ENCODE results near the gene MYO18B. TPM values are rescaled to one million over a fixed set of nuclear protein-coding genes. Genes with fewer than 3 reads are reported as not detected.

Gene MYO18B
- total and polyA plus RNA-seq, 2 donors (not counting 3 experiments of a cell fraction or from before 2014, with no cell fraction given): 0.01 TPM; not detected in 1

- H3K9me1 ChIP-seq (replicated peaks; ENCODE audit: control insufficient read depth, extremely low read depth, insufficient read depth, low read length): no peaks in the 10 kb centered on the region
- ChIA-PET CTCF (no interaction called here), POLR2A (no interaction called here)
- BruUV-seq (replicated peaks): no TSS peak
- H2AFZ ChIP-seq (ENCODE audit: low read depth, low read length): no peak overlapping the region
- H3K27ac ChIP-seq (ENCODE audit: insufficient read depth, low read depth, low read length): no peak overlapping the region
- H3K4me3 ChIP-seq (replicated peaks in 1 of 3; ENCODE audit: insufficient read depth in 1 of 3, low read depth in 1 of 3, low read length in 3 of 3): no peak overlapping the region
- TF ChIP-seq GATA2 (IDR thresholded peaks at IDR 0.05; ENCODE audit: insufficient read depth, insufficient read length, low read depth, low read length) (no peak), MAX (IDR thresholded peaks at IDR 0.05; ENCODE audit: insufficient read depth, insufficient read length) (no peak), FOS (IDR thresholded peaks at IDR 0.05; ENCODE audit: borderline replicate concordance, insufficient read depth, low read length) (no peak), POLR2AphosphoS5 (IDR thresholded peaks at IDR 0.05; ENCODE audit: insufficient read depth, low read depth, low read length) (no peak), EZH2 (IDR thresholded peaks at IDR 0.05; ENCODE audit: borderline replicate concordance, low read depth, low read length, severe bottlenecking) (no peak), JUN (IDR thresholded peaks at IDR 0.05; ENCODE audit: borderline replicate concordance, insufficient read depth, insufficient read length, low read depth) (no peak), MYC (IDR thresholded peaks at IDR 0.05; ENCODE audit: low read depth, low read length) (no peak), POLR2A (IDR thresholded peaks at IDR 0.05; ENCODE audit: low read depth, low read length) (no peak), CTCF (IDR thresholded peaks at IDR 0.05; ENCODE audit: extremely low read depth in 1 of 2, insufficient read depth in 1 of 2, low read depth in 1 of 2, low read length in 2 of 2) (no peak)
- H4K20me1 ChIP-seq (replicated peaks; ENCODE audit: control insufficient read depth, extremely low read depth, insufficient read depth, low read length): no peaks in the 10 kb centered on the region
- no peak for FAIRE-seq
- no peak for DNase-seq (ENCODE audit: low read depth, low spot score)
- no peak overlapping the region for H3K4me2 ChIP-seq (ENCODE audit: insufficient read depth, low read length)
- no peaks in the 10 kb centered on the region for H3K79me2 ChIP-seq (ENCODE audit: control insufficient read depth, insufficient read depth, low read length)
- no peak overlapping the region for H3K9ac ChIP-seq (replicated peaks; ENCODE audit: extremely low read depth, insufficient read depth, low read length)
- H3K9me3 ChIP-seq (replicated peaks; ENCODE audit: control insufficient read depth, insufficient read depth, low read length): no peaks in the 10 kb centered on the region
- intact Hi-C loops (cut with micrococcal nuclease): no loop called here
- H3K27me3 ChIP-seq (ENCODE audit: control insufficient read depth in 2 of 2, insufficient read depth in 2 of 2, low read length in 2 of 2): no peaks in the 10 kb centered on the region
- H3K36me3 ChIP-seq (ENCODE audit: control insufficient read depth in 2 of 2, extremely low read depth in 1 of 2, insufficient read depth in 2 of 2, low read length in 2 of 2): no peaks in the 10 kb centered on the region
- dilution Hi-C loops (cut with MboI; ENCODE audit: extremely low pct_ligation_motif_present, low sequenced_read_pairs): no loop called here
- H3K4me1 ChIP-seq (ENCODE audit: control insufficient read depth, extremely low read depth, insufficient read depth, low read length): no peaks in the 10 kb centered on the region
Measured at GRCh38 chr22:25882360-25882759, 140.4 kb downstream of the MYO18B start.

All from endothelial cell of umbilical vein (primary cell).